HepG2 (cell line): Measurements from ENCODE around the gene ZFX. TPM values are rescaled to one million over a fixed set of nuclear protein-coding genes. Genes with fewer than 3 reads are reported as not detected.
A peak's percentile ranks its signal among the peaks of the same experiment; 100 is the strongest.

Experiments used
- AGO2 ChIP-seq: fragments of 200-400 bp; formaldehyde crosslinking; optimal IDR thresholded peaks from 2 replicates; pipeline ENCODE3; 2017; ENCODE audit warnings: mild to moderate bottlenecking, low read depth, low read length, moderate library complexity
- ATF7-NPFF ChIP-seq: sonication (generic); formaldehyde crosslinking; IDR thresholded peaks from 2 replicates; pipeline ENCODE4 v1.8.1; 2023; ENCODE audit warnings: mild to moderate bottlenecking, low read depth, missing genetic modification reagents, moderate library complexity
- CBX5 ChIP-seq: sonication (generic); formaldehyde crosslinking; IDR thresholded peaks from 2 replicates; pipeline ENCODE4 v1.4.0; 2020; ENCODE audit warnings: missing genetic modification reagents, borderline replicate concordance
- FLYWCH1 ChIP-seq: sonication (generic); formaldehyde crosslinking; IDR thresholded peaks from 2 replicates; pipeline ENCODE4 v1.8.1; 2023; ENCODE audit warnings: mild to moderate bottlenecking, missing genetic modification reagents
- PHF8 ChIP-seq: sonication (generic); formaldehyde crosslinking; IDR thresholded peaks from 2 replicates; pipeline ENCODE4 v1.5.0; 2020; ENCODE audit warnings: missing genetic modification reagents
- POLR2A ChIP-seq, 2 experiments: IDR thresholded peaks; 2 replicates each; pipeline ENCODE4 v1.6.1; 2011; ENCODE audit warnings: low read depth in 2 of 2, low read length in 2 of 2, mild to moderate bottlenecking in 1 of 2, moderate library complexity in 1 of 2; ENCODE audit not compliant: insufficient read depth in 1 of 2
- POLR2AphosphoS5 ChIP-seq: IDR thresholded peaks from 2 replicates; pipeline ENCODE4 v1.6.1; 2012; ENCODE audit warnings: low read depth, low read length
- SALL2 ChIP-seq: sonication (generic); formaldehyde crosslinking; IDR thresholded peaks from 2 replicates; pipeline ENCODE4 v1.8.1; 2023; ENCODE audit warnings: mild to moderate bottlenecking, missing genetic modification reagents, inconsistent platforms
- ZFP82 ChIP-seq: sonication (generic); formaldehyde crosslinking; IDR thresholded peaks from 2 replicates; pipeline ENCODE4 v1.5.1; 2020; ENCODE audit warnings: mild to moderate bottlenecking, missing genetic modification reagents, borderline replicate concordance
- ZNF235 ChIP-seq: sonication (generic); formaldehyde crosslinking; IDR thresholded peaks from 2 replicates; pipeline ENCODE4 v1.8.1; 2023; ENCODE audit warnings: mild to moderate bottlenecking, missing genetic modification reagents, borderline replicate concordance
- ZNF318 ChIP-seq: sonication (generic); formaldehyde crosslinking; IDR thresholded peaks from 2 replicates; pipeline ENCODE4 v1.4.0; 2020; ENCODE audit warnings: mild to moderate bottlenecking, missing genetic modification reagents
- ZNF431 ChIP-seq: sonication (generic); formaldehyde crosslinking; IDR thresholded peaks from 2 replicates; pipeline ENCODE4 v1.9.0; 2022; ENCODE audit warnings: missing genetic modification reagents, low read depth, mild to moderate bottlenecking, borderline replicate concordance
- ZSCAN31 ChIP-seq: sonication (generic); formaldehyde crosslinking; IDR thresholded peaks from 2 replicates; pipeline ENCODE4 v1.5.0; 2020; ENCODE audit warnings: low read depth, mild to moderate bottlenecking, missing genetic modification reagents
- polyA plus RNA-seq, 8 experiments: library from polyadenylated mRNA; depleted of rRNA in 3 of 8; stranded (reverse) in 7 of 8; unstranded in 1 of 8; fragments of >200 nt; fragmentation: Illumina TruSeq in 4 of 8; extraction: Trizol in 4 of 8; gene quantifications; 2 replicates each; pipeline versions ENCODE4 v1.2.1 to v1.2.3, GENCODE V29; 2011 to 2016; ENCODE audit warnings: low read depth in 4 of 8, missing spikeins in 1 of 8, mixed read lengths in 1 of 8; ENCODE audit not compliant: insufficient read depth in 1 of 8
- total RNA-seq, 5 experiments: library from RNA; depleted of rRNA; stranded (reverse); fragments of >200 nt; fragmentation: Illumina TruSeq; extraction: Trizol; gene quantifications; 2 replicates each; pipeline ENCODE4 v1.2.3, GENCODE V29; 2016; ENCODE audit warnings: low read depth in 1 of 5
- TF ChIP-seq, protein P1 (sequence below): sonication (generic); formaldehyde crosslinking; IDR thresholded peaks from 2 replicates; pipeline ENCODE4 v1.4.0; 2020; ENCODE audit warnings: missing genetic modification reagents
- TF ChIP-seq, protein P2 (sequence below): sonication (generic); formaldehyde crosslinking; IDR thresholded peaks from 2 replicates; pipeline ENCODE4 v1.8.1; 2023; ENCODE audit warnings: mild to moderate bottlenecking, missing genetic modification reagents
- TF ChIP-seq, protein P3 (sequence below): sonication (generic); formaldehyde crosslinking; IDR thresholded peaks from 2 replicates; pipeline ENCODE4 v1.4.0; 2020; ENCODE audit warnings: missing genetic modification reagents
- TF ChIP-seq, protein P4 (sequence below): sonication (generic); formaldehyde crosslinking; IDR thresholded peaks from 2 replicates; pipeline ENCODE4 v1.4.0; 2020; ENCODE audit warnings: mild to moderate bottlenecking, missing genetic modification reagents

ZFX gene
- total and polyA plus RNA-seq, 2 of the 13 experiments (the other 11 are each of a cell fraction or from before 2014, with no cell fraction given) = 13.8 to 37.3 TPM

GRCh38 chrX:24149351-24150050, at the start of gene ZFX (continued):
- TF ChIP-seq, protein P1, sequence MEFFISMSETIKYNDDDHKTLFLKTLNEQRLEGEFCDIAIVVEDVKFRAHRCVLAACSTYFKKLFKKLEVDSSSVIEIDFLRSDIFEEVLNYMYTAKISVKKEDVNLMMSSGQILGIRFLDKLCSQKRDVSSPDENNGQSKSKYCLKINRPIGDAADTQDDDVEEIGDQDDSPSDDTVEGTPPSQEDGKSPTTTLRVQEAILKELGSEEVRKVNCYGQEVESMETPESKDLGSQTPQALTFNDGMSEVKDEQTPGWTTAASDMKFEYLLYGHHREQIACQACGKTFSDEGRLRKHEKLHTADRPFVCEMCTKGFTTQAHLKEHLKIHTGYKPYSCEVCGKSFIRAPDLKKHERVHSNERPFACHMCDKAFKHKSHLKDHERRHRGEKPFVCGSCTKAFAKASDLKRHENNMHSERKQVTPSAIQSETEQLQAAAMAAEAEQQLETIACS = no peak
- TF ChIP-seq, protein P2, sequence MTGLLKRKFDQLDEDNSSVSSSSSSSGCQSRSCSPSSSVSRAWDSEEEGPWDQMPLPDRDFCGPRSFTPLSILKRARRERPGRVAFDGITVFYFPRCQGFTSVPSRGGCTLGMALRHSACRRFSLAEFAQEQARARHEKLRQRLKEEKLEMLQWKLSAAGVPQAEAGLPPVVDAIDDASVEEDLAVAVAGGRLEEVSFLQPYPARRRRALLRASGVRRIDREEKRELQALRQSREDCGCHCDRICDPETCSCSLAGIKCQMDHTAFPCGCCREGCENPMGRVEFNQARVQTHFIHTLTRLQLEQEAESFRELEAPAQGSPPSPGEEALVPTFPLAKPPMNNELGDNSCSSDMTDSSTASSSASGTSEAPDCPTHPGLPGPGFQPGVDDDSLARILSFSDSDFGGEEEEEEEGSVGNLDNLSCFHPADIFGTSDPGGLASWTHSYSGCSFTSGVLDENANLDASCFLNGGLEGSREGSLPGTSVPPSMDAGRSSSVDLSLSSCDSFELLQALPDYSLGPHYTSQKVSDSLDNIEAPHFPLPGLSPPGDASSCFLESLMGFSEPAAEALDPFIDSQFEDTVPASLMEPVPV (CRISPR knock-in tag) = no peak
- TF ChIP-seq SALL2 (CRISPR knock-in tag) (no peak), ZFP82 (CRISPR knock-in tag) (no peak), ATF7-NPFF (CRISPR knock-in tag) (no peak), AGO2 (no peak), ZSCAN31 (CRISPR knock-in tag) (no peak), PHF8 (CRISPR knock-in tag) (peak; percentile 43; the same call in 1 of the 2 replicates), ZNF431 (CRISPR knock-in tag) (no peak), POLR2AphosphoS5 (no peak), ZNF235 (CRISPR knock-in tag) (no peak), CBX5 (CRISPR knock-in tag) (no peak), FLYWCH1 (CRISPR knock-in tag) (no peak), ZNF318 (CRISPR knock-in tag) (no peak), POLR2A (IDR thresholded peaks at IDR 0.05; ENCODE audit: insufficient read depth in 1 of 2, low read depth in 2 of 2, low read length in 2 of 2) (peak; percentile 34 to 49; a peak in 1 of 4 replicates)
- TF ChIP-seq, protein P3, sequence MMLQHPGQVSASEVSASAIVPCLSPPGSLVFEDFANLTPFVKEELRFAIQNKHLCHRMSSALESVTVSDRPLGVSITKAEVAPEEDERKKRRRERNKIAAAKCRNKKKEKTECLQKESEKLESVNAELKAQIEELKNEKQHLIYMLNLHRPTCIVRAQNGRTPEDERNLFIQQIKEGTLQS (CRISPR knock-in tag) = no peak
- TF ChIP-seq, protein P4, sequence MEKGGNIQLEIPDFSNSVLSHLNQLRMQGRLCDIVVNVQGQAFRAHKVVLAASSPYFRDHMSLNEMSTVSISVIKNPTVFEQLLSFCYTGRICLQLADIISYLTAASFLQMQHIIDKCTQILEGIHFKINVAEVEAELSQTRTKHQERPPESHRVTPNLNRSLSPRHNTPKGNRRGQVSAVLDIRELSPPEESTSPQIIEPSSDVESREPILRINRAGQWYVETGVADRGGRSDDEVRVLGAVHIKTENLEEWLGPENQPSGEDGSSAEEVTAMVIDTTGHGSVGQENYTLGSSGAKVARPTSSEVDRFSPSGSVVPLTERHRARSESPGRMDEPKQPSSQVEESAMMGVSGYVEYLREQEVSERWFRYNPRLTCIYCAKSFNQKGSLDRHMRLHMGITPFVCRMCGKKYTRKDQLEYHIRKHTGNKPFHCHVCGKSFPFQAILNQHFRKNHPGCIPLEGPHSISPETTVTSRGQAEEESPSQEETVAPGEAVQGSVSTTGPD = no peak
